Smooth muscle cell (in vitro differentiated cells): Measurements from ENCODE around the gene SKA3. TPM values are rescaled to one million over a fixed set of nuclear protein-coding genes. Genes with fewer than 3 reads are reported as not detected.

ENCODE experiments used
- DNase-seq: peaks from one replicate; lab custom pipeline; 2025; ENCODE audit not compliant: unreplicated experiment; lab: John Stamatoyannopoulos, UW
- H2AFZ ChIP-seq: fragments of 200-600 bp; sonication (generic); 2 replicates; pipeline ENCODE4 v1.6.0; 2016; ENCODE audit warnings: antibody characterized with exemption, low read depth, mild to moderate bottlenecking
- H3F3A ChIP-seq: fragments of 200-600 bp; sonication (generic); 2 replicates; pipeline ENCODE4 v1.6.0; 2017; ENCODE audit warnings: antibody characterized with exemption, low read depth
- H3K27ac ChIP-seq: fragments of 200-600 bp; sonication (generic); 2 replicates; pipeline ENCODE4 v1.5.1; 2016; ENCODE audit warnings: low read depth, mild to moderate bottlenecking
- H3K27me3 ChIP-seq: fragments of 200-600 bp; sonication (generic); 2 replicates; pipeline ENCODE4 v1.6.1; 2016; ENCODE audit warnings: low read depth, mild to moderate bottlenecking
- H3K36me3 ChIP-seq: fragments of 200-600 bp; sonication (generic); 2 replicates; pipeline ENCODE4 v1.5.1; 2016; ENCODE audit warnings: low read depth
- H3K4me1 ChIP-seq: fragments of 200-600 bp; sonication (generic); 2 replicates; pipeline ENCODE4 v1.5.1; 2016; ENCODE audit warnings: low read depth
- H3K4me2 ChIP-seq: fragments of 200-600 bp; sonication (generic); 2 replicates; pipeline ENCODE4 v1.6.0; 2016; ENCODE audit warnings: mild to moderate bottlenecking
- H3K4me3 ChIP-seq: fragments of 200-600 bp; sonication (generic); 2 replicates; pipeline ENCODE4 v1.5.1; 2016; ENCODE audit warnings: mild to moderate bottlenecking
- H3K79me2 ChIP-seq: fragments of 200-600 bp; sonication (generic); 2 replicates; pipeline ENCODE4 v1.6.0; 2016; ENCODE audit warnings: low read depth, mild to moderate bottlenecking
- H3K9ac ChIP-seq: fragments of 200-600 bp; sonication (generic); 2 replicates; pipeline ENCODE4 v1.6.0; 2016; ENCODE audit warnings: low read depth
- H3K9me3 ChIP-seq: fragments of 200-600 bp; sonication (generic); replicated peaks from 2 replicates; pipeline ENCODE4 v1.5.1; 2016; ENCODE audit warnings: low read depth
- H4K20me1 ChIP-seq: fragments of 200-600 bp; sonication (generic); 2 replicates; pipeline ENCODE4 v1.6.0; 2016; ENCODE audit warnings: low read depth
- CTCF ChIP-seq: fragments of 200-600 bp; sonication (generic); IDR thresholded peaks from 2 replicates; pipeline ENCODE4 v1.5.1; 2017; ENCODE audit warnings: borderline replicate concordance, mild to moderate bottlenecking, antibody characterized with exemption; ENCODE audit not compliant: insufficient read depth, poor library complexity, severe bottlenecking
- WGBS: methylation state at CpG from one replicate; pipeline ENCODE4 v1.1.7; 2016; ENCODE audit warnings: low lambda C conversion rate; 5-methylcytosine and 5-hydroxymethylcytosine counted together
- polyA plus RNA-seq: library from polyadenylated mRNA; unstranded; fragments of >200 nt; fragmentation: Nextera tagmentation; extraction: Ambion mirVana; gene quantifications from 2 replicates; pipeline ENCODE4 v1.2.1, GENCODE V29; 2016
- total RNA-seq: library from RNA; depleted of rRNA; stranded (reverse); fragments of >200 nt; gene quantifications from 2 replicates; pipeline ENCODE4 v1.2.3, GENCODE V29; 2014

The SKA3 gene
- total and polyA plus RNA-seq, 2 experiments from 2014 or later, result 5.4 to 7.2 TPM

- no peak overlapping the region for H3K4me3 ChIP-seq
- no peak overlapping the region for H3K27ac ChIP-seq
- TF ChIP-seq CTCF, result no peak
- no peak overlapping the region for H3K9ac ChIP-seq
- H2AFZ ChIP-seq, result peak overlapping the region; percentile 54
- no peaks in the 10 kb centered on the region for H3K4me1 ChIP-seq
- 85% methylated on average over 3 of the region's 3 CpGs for WGBS
- no peaks in the 10 kb centered on the region for H4K20me1 ChIP-seq
- no peak for DNase-seq
- no peaks in the 10 kb centered on the region for H3K27me3 ChIP-seq
- no peaks in the 10 kb centered on the region for H3K9me3 ChIP-seq
- H3F3A ChIP-seq, result no peaks in the 10 kb centered on the region
- no peaks in the 10 kb centered on the region for H3K79me2 ChIP-seq
- H3K4me2 ChIP-seq, result no peak overlapping the region
- H3K36me3 ChIP-seq, result no peaks in the 10 kb centered on the region
Measured at GRCh38 chr13:21133077-21133476, 43.3 kb downstream of the SKA3 start.

GRCh38 chr13:21130116-21130515 is 46.2 kb downstream of the SKA3 start:
- 82% methylated on average over 2 of the region's 2 CpGs for WGBS
- Histone ChIP-seq H3K27ac (no peak overlapping the region), H2AFZ (no peak overlapping the region), H3K9ac (no peak overlapping the region), H3K27me3 (no peaks in the 10 kb centered on the region), H4K20me1 (no peaks in the 10 kb centered on the region), H3K4me1 (no peaks in the 10 kb centered on the region), H3K4me3 (no peak overlapping the region), H3K36me3 (no peaks in the 10 kb centered on the region), H3K79me2 (no peaks in the 10 kb centered on the region), H3K4me2 (no peak overlapping the region), H3K9me3 (no peaks in the 10 kb centered on the region), H3F3A (no peaks in the 10 kb centered on the region)
- no peak for TF ChIP-seq CTCF
- no peak for DNase-seq

- Histone ChIP-seq H3K27me3 (no peaks in the 10 kb centered on the region), H4K20me1 (no peaks in the 10 kb centered on the region), H3K4me1 (no peaks in the 10 kb centered on the region), H3K9ac (no peak overlapping the region), H2AFZ (no peak overlapping the region), H3K79me2 (no peaks in the 10 kb centered on the region), H3K9me3 (no peaks in the 10 kb centered on the region), H3F3A (no peaks in the 10 kb centered on the region), H3K4me2 (no peak overlapping the region), H3K4me3 (no peak overlapping the region), H3K36me3 (no peaks in the 10 kb centered on the region), H3K27ac (no peak overlapping the region)
- TF ChIP-seq CTCF, result no peak
- DNase-seq, result peak; percentile 5
- WGBS, result 50% methylated on average over 7 of the region's 7 CpGs
Measured at GRCh38 chr13:21124852-21125251, 51.5 kb downstream of the SKA3 start.

- TF ChIP-seq CTCF, result no peak
- H3K4me1 ChIP-seq, result no peaks in the 10 kb centered on the region
- no peaks in the 10 kb centered on the region for H3K27me3 ChIP-seq
- H3K9ac ChIP-seq, result no peak overlapping the region
- no peaks in the 10 kb centered on the region for H3K9me3 ChIP-seq
- 64% methylated on average over 8 of the region's 8 CpGs for WGBS
- H3K27ac ChIP-seq, result no peak overlapping the region
- H3K79me2 ChIP-seq, result no peaks in the 10 kb centered on the region
- DNase-seq, result no peak
- H3K4me3 ChIP-seq, result no peak overlapping the region
- no peak overlapping the region for H2AFZ ChIP-seq
- no peaks in the 10 kb centered on the region for H4K20me1 ChIP-seq
- no peaks in the 10 kb centered on the region for H3K36me3 ChIP-seq
- H3F3A ChIP-seq, result no peaks in the 10 kb centered on the region
- no peak overlapping the region for H3K4me2 ChIP-seq
Measured at GRCh38 chr13:21123956-21124355, 52.4 kb downstream of the SKA3 start.
